Stomach (tissue), 4 donors: ENCODE data around the gene ETS1.

Source experiments
- CTCF ChIP-seq, 7 experiments: fragments of 450-650 bp in 4 of 7; fragments of 200-600 bp in 3 of 7; sonication (generic) in 3 of 7; IDR thresholded peaks; one replicate each; pipeline ENCODE4 v1.5.1; 2016 to 2019; ENCODE audit warnings: antibody characterized with exemption in 7 of 7, control low read depth in 2 of 7, mild to moderate bottlenecking in 1 of 7
- EP300 ChIP-seq: sonication (generic); formaldehyde crosslinking; IDR thresholded peaks from one replicate; pipeline ENCODE4 v1.6.1; 2017; ENCODE audit warnings: antibody characterized with exemption
- POLR2A ChIP-seq, 4 donors: fragments of 450-650 bp; IDR thresholded peaks; one replicate each; pipeline ENCODE4 v1.6.1; 2016; ENCODE audit warnings: antibody characterized with exemption in 4 of 4, control low read depth in 2 of 4, mild to moderate bottlenecking in 1 of 4, moderate library complexity in 1 of 4
- POLR2AphosphoS5 ChIP-seq, 3 donors: sonication (generic); formaldehyde crosslinking; IDR thresholded peaks; one replicate each; pipeline ENCODE4 v1.6.1; 2016; ENCODE audit warnings: antibody characterized with exemption in 3 of 3

GRCh38 chr11:128456566-128457268 is 130.6 kb downstream of the ETS1 start:
- no peak for TF ChIP-seq CTCF (IDR thresholded peaks at IDR 0.05)
- no peak for TF ChIP-seq EP300
- TF ChIP-seq POLR2A (IDR thresholded peaks at IDR 0.05), result no peak
- peak in 1 of 3 donors; percentile 30 for TF ChIP-seq POLR2AphosphoS5 (IDR thresholded peaks at IDR 0.05)
